Tibial nerve (tissue), 4 donors: Measurements from ENCODE around the gene TCIRG1. TPM values are rescaled to one million over a fixed set of nuclear protein-coding genes. Genes with fewer than 3 reads are reported as not detected.

Experiments
- DNase-seq, 2 donors: peaks; one replicate each; pipeline ENCODE4 v3.0.0-alpha.2; 2019; ENCODE audit warnings: low spot score in 2 of 2
- H3K27ac ChIP-seq, 4 donors: fragments of 200-600 bp; sonication (generic) in 3 of 4; one replicate each; pipeline ENCODE4 v1.5.1; 2017 to 2019; ENCODE audit warnings: mild to moderate bottlenecking in 1 of 4
- H3K27me3 ChIP-seq, 2 donors: fragments of 200-600 bp; sonication (generic) in 1 of 2; one replicate each; pipeline versions ENCODE4 v1.5.1 to v1.6.0; 2017 to 2019
- H3K36me3 ChIP-seq, 3 donors: fragments of 200-600 bp; sonication (generic); one replicate each; pipeline ENCODE4 v1.5.1; 2018 to 2019
- H3K4me1 ChIP-seq, 4 donors: fragments of 200-600 bp; sonication (generic) in 3 of 4; one replicate each; pipeline ENCODE4 v1.5.1; 2017 to 2019
- H3K4me3 ChIP-seq, 4 donors: fragments of 200-600 bp; sonication (generic) in 3 of 4; one replicate each; pipeline ENCODE4 v1.5.1; 2017 to 2019; ENCODE audit warnings: mild to moderate bottlenecking in 1 of 4, moderate library complexity in 1 of 4
- H3K9me3 ChIP-seq, 4 donors: fragments of 200-600 bp; sonication (generic) in 3 of 4; one replicate each; pipeline ENCODE4 v1.5.1; 2017 to 2019
- EP300 ChIP-seq, 2 donors: sonication (generic); formaldehyde crosslinking; IDR thresholded peaks; one replicate each; pipeline ENCODE4 v1.6.1; 2017; ENCODE audit warnings: antibody characterized with exemption in 2 of 2, mild to moderate bottlenecking in 1 of 2
- POLR2A ChIP-seq, 2 donors: fragments of 450-650 bp; IDR thresholded peaks; one replicate each; pipeline ENCODE4 v1.6.1; 2017; ENCODE audit warnings: antibody characterized with exemption in 2 of 2, mild to moderate bottlenecking in 2 of 2, moderate library complexity in 2 of 2
- WGBS, 2 donors: methylation state at CpG; one replicate each; pipeline ENCODE4 v1.1.5; 2018; 5-methylcytosine and 5-hydroxymethylcytosine counted together
- total RNA-seq, 4 donors: library from RNA; depleted of rRNA; stranded (reverse); fragments of >200 nt; gene quantifications; one replicate each; pipeline ENCODE4 v1.1.0, GENCODE V29; 2016
- TF ChIP-seq, protein P1 (sequence below), 5 experiments: fragments of 200-600 bp in 3 of 5; fragments of 450-650 bp in 2 of 5; sonication (generic) in 3 of 5; IDR thresholded peaks; one replicate each; pipeline ENCODE4 v1.5.1; 2016 to 2019; ENCODE audit warnings: antibody characterized with exemption in 5 of 5, mild to moderate bottlenecking in 3 of 5, moderate library complexity in 2 of 5

The TCIRG1 gene
- total RNA-seq, 4 donors from 2014 or later = 142 to 439 (median 183) TPM

DNA sequence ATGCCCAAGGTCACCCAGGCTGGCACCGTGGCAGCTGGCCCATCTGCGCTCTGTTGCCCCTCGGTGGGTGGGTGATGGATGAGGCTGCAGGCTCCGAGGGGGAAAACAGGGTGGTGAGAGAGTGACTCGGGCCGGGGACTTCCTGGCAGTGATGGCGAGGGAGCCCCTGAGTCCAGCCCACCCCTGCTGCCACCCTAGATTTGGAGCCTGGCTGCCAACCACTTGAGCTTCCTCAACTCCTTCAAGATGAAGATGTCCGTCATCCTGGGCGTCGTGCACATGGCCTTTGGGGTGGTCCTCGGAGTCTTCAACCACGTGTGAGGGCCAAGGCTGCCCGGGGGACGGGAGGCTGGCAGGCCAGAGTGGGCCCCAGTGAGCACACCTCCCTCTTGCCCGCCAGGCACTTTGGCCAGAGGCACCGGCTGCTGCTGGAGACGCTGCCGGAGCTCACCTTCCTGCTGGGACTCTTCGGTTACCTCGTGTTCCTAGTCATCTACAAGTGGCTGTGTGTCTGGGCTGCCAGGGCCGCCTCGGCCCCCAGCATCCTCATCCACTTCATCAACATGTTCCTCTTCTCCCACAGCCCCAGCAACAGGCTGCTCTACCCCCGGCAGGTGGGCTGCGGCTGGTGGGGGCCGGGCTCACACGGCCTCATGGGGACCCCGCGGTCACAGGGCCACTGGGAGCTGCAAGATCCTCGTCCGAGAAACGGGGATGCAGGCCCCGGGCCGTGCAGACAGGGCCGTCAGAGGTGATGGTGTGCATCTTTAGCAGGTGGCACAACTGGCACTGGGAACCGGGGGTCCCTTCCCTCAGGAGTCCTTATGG, 10.1 kb downstream of the TCIRG1 start:
- DNase-seq = no peak
- Histone ChIP-seq H3K4me1 (peaks cover 0 to 4% (median 0%) of the 10 kb centered on the region in 4 donors), H3K36me3 (peaks cover 0 to 92% (median 15%) of the 10 kb centered on the region in 3 donors), H3K4me3 (no peak overlapping the region), H3K27ac (no peak overlapping the region), H3K27me3 (no peaks in the 10 kb centered on the region), H3K9me3 (no peaks in the 10 kb centered on the region)
- 89% methylated on average over 20 to 27 of the region's 35 CpGs for WGBS, 2 donors
- no peak for TF ChIP-seq EP300 (IDR thresholded peaks at IDR 0.05)

DNA sequence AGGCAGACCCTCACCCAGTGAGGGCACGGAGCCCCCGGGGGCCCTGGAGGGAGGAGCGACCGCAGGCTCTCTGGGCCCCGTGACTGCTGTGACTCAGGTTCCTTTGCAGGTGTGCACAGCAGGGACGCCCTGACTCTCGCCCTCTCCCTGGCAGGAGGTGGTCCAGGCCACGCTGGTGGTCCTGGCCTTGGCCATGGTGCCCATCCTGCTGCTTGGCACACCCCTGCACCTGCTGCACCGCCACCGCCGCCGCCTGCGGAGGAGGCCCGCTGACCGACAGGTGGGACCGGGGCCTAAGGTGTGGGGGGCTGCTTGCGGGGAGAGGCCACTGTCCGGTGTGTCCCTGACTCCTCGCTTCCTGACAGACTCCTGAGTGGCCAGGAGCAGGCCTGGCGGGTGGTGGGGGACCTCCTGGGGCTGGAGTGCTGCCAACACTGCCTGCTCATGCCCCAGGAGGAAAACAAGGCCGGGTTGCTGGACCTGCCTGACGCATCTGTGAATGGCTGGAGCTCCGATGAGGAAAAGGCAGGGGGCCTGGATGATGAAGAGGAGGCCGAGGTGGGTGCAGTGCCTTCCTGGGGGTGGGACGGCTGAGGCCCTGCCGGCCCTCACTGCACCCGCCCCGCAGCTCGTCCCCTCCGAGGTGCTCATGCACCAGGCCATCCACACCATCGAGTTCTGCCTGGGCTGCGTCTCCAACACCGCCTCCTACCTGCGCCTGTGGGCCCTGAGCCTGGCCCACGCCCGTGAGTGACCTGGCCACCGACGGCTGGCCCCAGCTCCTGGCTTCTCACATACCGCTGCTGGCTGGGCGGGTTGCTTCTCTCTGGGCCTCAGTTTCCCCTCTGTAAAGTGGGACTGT, 10.9 kb downstream of the TCIRG1 start:
- TF ChIP-seq POLR2A (IDR thresholded peaks at IDR 0.05) (no peak), EP300 (IDR thresholded peaks at IDR 0.05) (no peak)
- TF ChIP-seq, protein P1, sequence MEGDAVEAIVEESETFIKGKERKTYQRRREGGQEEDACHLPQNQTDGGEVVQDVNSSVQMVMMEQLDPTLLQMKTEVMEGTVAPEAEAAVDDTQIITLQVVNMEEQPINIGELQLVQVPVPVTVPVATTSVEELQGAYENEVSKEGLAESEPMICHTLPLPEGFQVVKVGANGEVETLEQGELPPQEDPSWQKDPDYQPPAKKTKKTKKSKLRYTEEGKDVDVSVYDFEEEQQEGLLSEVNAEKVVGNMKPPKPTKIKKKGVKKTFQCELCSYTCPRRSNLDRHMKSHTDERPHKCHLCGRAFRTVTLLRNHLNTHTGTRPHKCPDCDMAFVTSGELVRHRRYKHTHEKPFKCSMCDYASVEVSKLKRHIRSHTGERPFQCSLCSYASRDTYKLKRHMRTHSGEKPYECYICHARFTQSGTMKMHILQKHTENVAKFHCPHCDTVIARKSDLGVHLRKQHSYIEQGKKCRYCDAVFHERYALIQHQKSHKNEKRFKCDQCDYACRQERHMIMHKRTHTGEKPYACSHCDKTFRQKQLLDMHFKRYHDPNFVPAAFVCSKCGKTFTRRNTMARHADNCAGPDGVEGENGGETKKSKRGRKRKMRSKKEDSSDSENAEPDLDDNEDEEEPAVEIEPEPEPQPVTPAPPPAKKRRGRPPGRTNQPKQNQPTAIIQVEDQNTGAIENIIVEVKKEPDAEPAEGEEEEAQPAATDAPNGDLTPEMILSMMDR (IDR thresholded peaks at IDR 0.05) = no peak
- Histone ChIP-seq H3K27ac (no peak overlapping the region), H3K4me3 (no peak overlapping the region), H3K4me1 (peaks cover 0 to 4% (median 0%) of the 10 kb centered on the region in 4 donors), H3K27me3 (no peaks in the 10 kb centered on the region), H3K9me3 (no peaks in the 10 kb centered on the region), H3K36me3 (peaks cover 0 to 89% (median 15%) of the 10 kb centered on the region in 3 donors)
- 88 to 89% methylated on average over 27 to 40 of the region's 40 CpGs for WGBS, 2 donors
- no peak for DNase-seq

DNA sequence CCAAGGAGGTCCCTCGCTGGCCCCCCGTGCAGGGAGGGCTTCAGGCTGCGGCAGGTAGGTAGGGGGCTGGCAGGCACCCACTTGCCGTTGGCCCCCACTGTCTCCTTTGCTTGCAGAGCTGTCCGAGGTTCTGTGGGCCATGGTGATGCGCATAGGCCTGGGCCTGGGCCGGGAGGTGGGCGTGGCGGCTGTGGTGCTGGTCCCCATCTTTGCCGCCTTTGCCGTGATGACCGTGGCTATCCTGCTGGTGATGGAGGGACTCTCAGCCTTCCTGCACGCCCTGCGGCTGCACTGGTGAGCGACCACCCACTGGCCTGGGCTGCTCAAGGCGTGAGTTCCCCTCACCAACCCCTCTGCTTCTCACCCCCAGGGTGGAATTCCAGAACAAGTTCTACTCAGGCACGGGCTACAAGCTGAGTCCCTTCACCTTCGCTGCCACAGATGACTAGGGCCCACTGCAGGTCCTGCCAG, 11.6 kb downstream of the TCIRG1 start:
- Histone ChIP-seq H3K27me3 (no peaks in the 10 kb centered on the region), H3K9me3 (no peaks in the 10 kb centered on the region), H3K4me3 (no peak overlapping the region), H3K4me1 (peaks cover 0 to 4% (median 0%) of the 10 kb centered on the region in 4 donors), H3K27ac (no peak overlapping the region), H3K36me3 (peaks cover 0 to 82% (median 15%) of the 10 kb centered on the region in 3 donors)
- DNase-seq = no peak
- WGBS, 2 donors = 92 to 94% methylated on average over 12 to 18 of the region's 18 CpGs
- TF ChIP-seq EP300 (IDR thresholded peaks at IDR 0.05) = no peak
- TF ChIP-seq POLR2A (IDR thresholded peaks at IDR 0.05) = no peak
- TF ChIP-seq, protein P1 (IDR thresholded peaks at IDR 0.05) = no peak

DNA sequence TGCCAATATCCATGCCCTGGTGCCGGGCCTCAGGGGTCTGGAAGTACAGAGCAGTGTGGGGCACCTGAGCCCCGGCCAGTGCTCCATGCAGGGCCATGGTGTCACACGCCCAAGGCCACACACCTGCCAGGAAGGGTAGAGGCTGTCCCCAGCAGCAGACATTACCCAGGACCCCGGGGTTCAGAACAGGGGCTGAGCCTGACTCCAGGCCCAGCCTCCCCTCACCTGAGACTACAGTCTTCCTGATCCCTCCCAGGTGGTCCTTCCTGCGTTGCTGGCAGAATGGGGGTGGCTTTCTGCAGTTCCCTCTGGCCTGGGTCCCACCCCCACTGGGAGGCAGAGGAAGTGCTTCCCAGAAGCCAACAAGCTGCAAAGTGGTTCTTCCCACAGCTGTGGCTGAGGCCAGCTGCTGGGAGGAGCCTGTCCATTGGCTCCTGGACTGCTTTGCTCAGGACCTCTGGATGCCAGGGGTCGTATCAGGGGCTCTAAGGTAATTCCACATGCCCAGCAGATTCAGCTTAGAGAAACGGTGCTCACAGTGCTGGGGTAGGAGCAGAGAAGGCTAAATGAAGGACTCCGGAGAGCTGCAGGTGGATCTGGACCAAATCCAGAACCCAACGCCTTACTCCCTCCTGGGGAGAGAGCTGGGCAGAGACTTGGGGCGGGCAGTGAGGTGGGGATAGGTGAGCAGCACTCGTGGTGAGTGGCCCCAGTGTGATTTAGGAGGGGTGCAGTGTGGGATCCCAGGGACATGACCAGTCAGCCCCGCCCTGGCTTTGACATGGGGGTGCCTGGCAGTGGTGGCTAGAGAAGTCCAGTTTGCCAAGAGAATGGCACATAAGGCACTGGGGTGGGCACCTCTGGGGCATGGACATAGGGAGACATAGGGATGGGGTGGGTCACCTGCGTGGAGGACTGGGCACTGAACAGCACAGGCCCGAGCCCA, 12.6 kb downstream of the TCIRG1 start:
- no peak for TF ChIP-seq POLR2A (IDR thresholded peaks at IDR 0.05)
- no peak for TF ChIP-seq EP300 (IDR thresholded peaks at IDR 0.05)
- TF ChIP-seq, protein P1 (IDR thresholded peaks at IDR 0.05) = no peak
- WGBS, 2 donors = 75 to 77% methylated on average over 13 to 14 of the region's 14 CpGs
- Histone ChIP-seq H3K27me3 (no peaks in the 10 kb centered on the region), H3K9me3 (no peaks in the 10 kb centered on the region), H3K4me1 (peaks cover 0 to 4% (median 0%) of the 10 kb centered on the region in 4 donors), H3K36me3 (peaks cover 0 to 73% (median 15%) of the 10 kb centered on the region in 3 donors), H3K4me3 (no peak overlapping the region), H3K27ac (no peak overlapping the region)
- no peak for DNase-seq
